Panc1 (cell line): ENCODE measurements around the gene ZNF865. TPM values are rescaled to one million over a fixed set of nuclear protein-coding genes. Genes with fewer than 3 reads are reported as not detected.
A peak's percentile ranks its signal among the peaks of the same experiment; 100 is the strongest.

ENCODE experiments used
- ATAC-seq: fragments of 200-7000 bp; cut with Tn5 transposase; 2 replicates; pipeline ENCODE4 v1.9.1; 2020; ENCODE audit warnings: mild to moderate bottlenecking, moderate library complexity
- BruUV-seq: library from RNA; stranded (reverse); fragments of 400-500 nt; replicated peaks from 2 replicates; lab custom pipeline; 2021; lab: Mats Ljungman, UMichigan
- CTCF ChIA-PET: fragments of 300-600 bp; sonication (Branson Sonifier 250); formaldehyde crosslinking; loops from one replicate; lab custom pipeline; 2022; ENCODE audit warnings: antibody characterized with exemption; lab: Charles Lee
- POLR2A ChIA-PET: fragments of 300-600 bp; sonication (Branson Sonifier 250); formaldehyde crosslinking; loops from one replicate; lab custom pipeline; 2022; ENCODE audit warnings: antibody characterized with exemption; lab: Charles Lee
- DNase-seq: peaks from one replicate; pipeline ENCODE4 v3.0.0-alpha.2; 2010; ENCODE audit warnings: low read depth, low spot score
- H3K27ac ChIP-seq: 2 replicates; pipeline ENCODE4 v1.5.1; 2011; ENCODE audit warnings: mild to moderate bottlenecking, low read length, inconsistent platforms
- H3K27me3 ChIP-seq: fragments of 200-500 bp; sonication (Bioruptor generic); 2 replicates; pipeline ENCODE4 v1.6.0; 2014; ENCODE audit warnings: low read length, inconsistent platforms; ENCODE audit not compliant: control insufficient read depth, insufficient read depth
- H3K36me3 ChIP-seq: fragments of 200-500 bp; sonication (Bioruptor generic); 2 replicates; pipeline ENCODE4 v1.5.1; 2014; ENCODE audit warnings: inconsistent platforms, mild to moderate bottlenecking, low read length, moderate library complexity; ENCODE audit not compliant: control insufficient read depth, insufficient read depth
- H3K4me1 ChIP-seq: 2 replicates; pipeline ENCODE4 v1.5.1; 2011; ENCODE audit warnings: inconsistent platforms, mild to moderate bottlenecking, low read length, moderate library complexity; ENCODE audit not compliant: control insufficient read depth, insufficient read depth
- H3K4me3 ChIP-seq, 2 experiments: 2 replicates each; pipeline ENCODE4 v1.5.1; 2011 to 2012; ENCODE audit warnings: low read depth in 2 of 2, low read length in 2 of 2, mild to moderate bottlenecking in 2 of 2, inconsistent platforms in 1 of 2, moderate library complexity in 1 of 2
- H3K9me3 ChIP-seq: fragments of 200-500 bp; sonication (Bioruptor generic); 2 replicates; pipeline ENCODE4 v1.5.1; 2014; ENCODE audit warnings: low read depth, mild to moderate bottlenecking, inconsistent platforms, low read length, moderate library complexity; ENCODE audit not compliant: control insufficient read depth, insufficient read depth
- CTCF ChIP-seq: fragments of 450-650 bp; IDR thresholded peaks from 2 replicates; pipeline ENCODE4 v1.5.1; 2017; ENCODE audit warnings: mild to moderate bottlenecking
- POLR2AphosphoS5 ChIP-seq: IDR thresholded peaks from 2 replicates; pipeline ENCODE4 v1.6.1; 2012; ENCODE audit warnings: mild to moderate bottlenecking, low read depth, low read length, moderate library complexity
- REST ChIP-seq, 2 experiments: IDR thresholded peaks; 2 replicates each; pipeline ENCODE4 v1.6.1; 2011 to 2012; ENCODE audit warnings: low read depth in 2 of 2, control low read depth in 1 of 2, low read length in 1 of 2, mild to moderate bottlenecking in 1 of 2, moderate library complexity in 1 of 2; ENCODE audit not compliant: insufficient read depth in 1 of 2
- SIN3A ChIP-seq: IDR thresholded peaks from 2 replicates; pipeline ENCODE4 v1.6.1; 2012; ENCODE audit warnings: low read depth, mild to moderate bottlenecking, low read length, moderate library complexity, borderline replicate concordance; ENCODE audit not compliant: insufficient read depth
- TCF7L2 ChIP-seq: IDR thresholded peaks from 2 replicates; pipeline ENCODE4 v1.6.1; 2011; ENCODE audit warnings: mild to moderate bottlenecking, low read depth, low read length, inconsistent platforms
- in situ Hi-C: cut with HindIII; loops from 2 replicates; pipeline ENCODE4 v1.10.0; 2016; ENCODE audit warnings: low sequenced_read_pairs, low pct_unique_long_range_greater_than_20kb
- intact Hi-C: fragments of 100-400 bp; cut with micrococcal nuclease; formaldehyde crosslinking; loops from one replicate; pipeline ENCODE4 v1.10.0; 2022; ENCODE audit not compliant: unreplicated experiment
- total RNA-seq: library from RNA; stranded (reverse); gene quantifications from one replicate; pipeline ENCODE4 v1.2.1, GENCODE V29; 2021; ENCODE audit not compliant: unreplicated experiment

The ZNF865 gene
- total RNA-seq, 1 experiment from 2014 or later, result 25.6 TPM

- peak overlapping the region; percentile 71 for H3K27ac ChIP-seq
- TF ChIP-seq CTCF (no peak), TCF7L2 (no peak), POLR2AphosphoS5 (no peak), SIN3A (no peak), REST (IDR thresholded peaks at IDR 0.05; ENCODE audit: insufficient read depth in 1 of 2, low read depth in 2 of 2, low read length in 1 of 2) (no peak)
- H3K27me3 ChIP-seq, result no peaks in the 10 kb centered on the region
- intact Hi-C loops, result no loop called here
- H3K4me1 ChIP-seq, result peaks cover 15% of the 10 kb centered on the region
- H3K9me3 ChIP-seq, result no peaks in the 10 kb centered on the region
- no peak for DNase-seq
- no peak for ATAC-seq
- in situ Hi-C loops, result no loop called here
- TSS peak; percentile 77 for BruUV-seq
- H3K4me3 ChIP-seq, result peak overlapping the region; percentile 44 to 96
- CTCF ChIA-PET, result no interaction called here
- POLR2A ChIA-PET, result interaction anchor here (0.6 kb wide), 1 partner anchor 27 kb away, joined by 4 read pairs; no protein-coding TSS in a partner anchor
- H3K36me3 ChIP-seq, result no peaks in the 10 kb centered on the region; the same call in 1 of the 2 replicates
Observed at GRCh38 chr19:55578761-55579747, 26.4 kb upstream of the ZNF865 start.

- H3K9me3 ChIP-seq, result no peaks in the 10 kb centered on the region
- POLR2A ChIA-PET, result interaction anchor here (1.8 kb wide), 1 partner anchor 19 kb away, joined by 10 read pairs; the partner anchor contains the start of gene FIZ1
- no TSS peak for BruUV-seq
- in situ Hi-C loops, result no loop called here
- CTCF ChIA-PET, result interaction anchor here (0.7 kb wide), 1 partner anchor 502 kb away, joined by 4 read pairs; no protein-coding TSS in a partner anchor
- ATAC-seq (peak; percentile 64), DNase-seq (no peak)
- no peaks in the 10 kb centered on the region for H3K27me3 ChIP-seq
- no peaks in the 10 kb centered on the region; the same call in 1 of the 2 replicates for H3K36me3 ChIP-seq
- peak overlapping the region; percentile 71 for H3K27ac ChIP-seq
- TF ChIP-seq POLR2AphosphoS5, result no peak; the same call in 1 of the 2 replicates
- TF ChIP-seq SIN3A, result 0 out of 2 replicates have a peak, but pooled peaks have one; percentile 44
- peaks cover 15% of the 10 kb centered on the region for H3K4me1 ChIP-seq
- intact Hi-C loops, result loop anchor here (5.0 kb wide), 1 partner anchor 33 kb away; the partner anchor contains the start of gene SBK3
- H3K4me3 ChIP-seq, result peak overlapping the region; percentile 44 to 96
Observed at GRCh38 chr19:55579766-55580621, 25.5 kb upstream of the ZNF865 start.
